Measurements from ENCODE around the gene CACNA1B. TPM values are rescaled to one million over a fixed set of nuclear protein-coding genes. Genes with fewer than 3 reads are reported as not detected.
A peak's percentile ranks its signal among the peaks of the same experiment; 100 is the strongest.

Gene CACNA1B
- total RNA-seq, 1 donor, result under 0.01 TPM

DNA sequence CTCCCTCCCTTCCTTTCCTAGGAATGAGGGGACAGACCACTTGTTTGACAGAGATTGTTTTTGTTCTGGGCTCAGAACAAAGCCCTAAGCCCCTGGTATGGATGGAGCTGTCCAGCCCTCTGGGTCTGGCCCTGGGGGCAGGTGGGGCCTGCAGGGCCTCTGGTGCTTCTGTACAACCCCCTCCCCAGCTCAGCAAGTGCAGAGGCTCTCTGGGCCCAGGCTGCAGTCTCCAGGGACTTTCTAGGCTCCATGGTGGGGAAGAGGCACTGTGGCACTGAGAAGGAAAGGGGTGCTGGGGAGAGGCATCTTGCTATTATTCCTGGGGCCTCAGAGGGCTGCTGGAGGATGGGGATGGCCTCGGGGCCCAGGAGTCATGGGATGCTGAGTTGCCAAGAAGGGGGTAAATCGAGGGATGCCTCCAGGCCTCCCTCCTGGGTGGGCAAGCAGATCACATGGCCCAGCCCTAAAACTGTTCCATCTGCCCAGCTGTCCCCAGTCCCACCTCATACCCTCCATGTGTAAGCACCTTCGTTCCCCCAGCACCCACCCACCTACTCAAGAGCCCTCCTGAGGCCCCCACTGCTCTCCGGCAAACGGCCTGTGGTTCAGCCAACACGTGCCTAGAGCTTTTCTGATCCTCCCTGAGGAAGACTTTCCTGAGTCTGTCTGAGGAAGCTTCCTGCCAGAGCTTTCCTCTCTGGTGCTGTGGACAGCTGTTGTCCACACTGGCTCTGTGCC lies 225.7 kb downstream of the CACNA1B start:
- TF ChIP-seq, protein P1, sequence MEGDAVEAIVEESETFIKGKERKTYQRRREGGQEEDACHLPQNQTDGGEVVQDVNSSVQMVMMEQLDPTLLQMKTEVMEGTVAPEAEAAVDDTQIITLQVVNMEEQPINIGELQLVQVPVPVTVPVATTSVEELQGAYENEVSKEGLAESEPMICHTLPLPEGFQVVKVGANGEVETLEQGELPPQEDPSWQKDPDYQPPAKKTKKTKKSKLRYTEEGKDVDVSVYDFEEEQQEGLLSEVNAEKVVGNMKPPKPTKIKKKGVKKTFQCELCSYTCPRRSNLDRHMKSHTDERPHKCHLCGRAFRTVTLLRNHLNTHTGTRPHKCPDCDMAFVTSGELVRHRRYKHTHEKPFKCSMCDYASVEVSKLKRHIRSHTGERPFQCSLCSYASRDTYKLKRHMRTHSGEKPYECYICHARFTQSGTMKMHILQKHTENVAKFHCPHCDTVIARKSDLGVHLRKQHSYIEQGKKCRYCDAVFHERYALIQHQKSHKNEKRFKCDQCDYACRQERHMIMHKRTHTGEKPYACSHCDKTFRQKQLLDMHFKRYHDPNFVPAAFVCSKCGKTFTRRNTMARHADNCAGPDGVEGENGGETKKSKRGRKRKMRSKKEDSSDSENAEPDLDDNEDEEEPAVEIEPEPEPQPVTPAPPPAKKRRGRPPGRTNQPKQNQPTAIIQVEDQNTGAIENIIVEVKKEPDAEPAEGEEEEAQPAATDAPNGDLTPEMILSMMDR (IDR thresholded peaks at IDR 0.05; ENCODE audit: extremely low read depth, low read depth, low read length), result no peak
- H2AFZ ChIP-seq (ENCODE audit: low read length), result no peak overlapping the region
- H4K20me1 ChIP-seq (ENCODE audit: insufficient read depth, low read length), result no peaks in the 10 kb centered on the region
- H3K4me1 ChIP-seq (ENCODE audit: insufficient read depth, low read length), result no peaks in the 10 kb centered on the region
- no peaks in the 10 kb centered on the region for H3K36me3 ChIP-seq (ENCODE audit: insufficient read depth, low read length)
- H3K4me3 ChIP-seq (ENCODE audit: insufficient read depth, low read length), result no peak overlapping the region
- H3K9me3 ChIP-seq (ENCODE audit: low read depth, low read length), result no peaks in the 10 kb centered on the region
- DNase-seq (ENCODE audit: insufficient read length, low spot score, missing footprints), result peak; percentile 61
- no peaks in the 10 kb centered on the region for H3K27me3 ChIP-seq (ENCODE audit: insufficient read depth, low read length)
- no peak overlapping the region for H3K27ac ChIP-seq (ENCODE audit: low read depth, low read length)
- no peak overlapping the region for H3K4me2 ChIP-seq (ENCODE audit: insufficient read depth, low read length)
- H3K79me2 ChIP-seq (ENCODE audit: insufficient read depth, low read length), result no peaks in the 10 kb centered on the region

DNA sequence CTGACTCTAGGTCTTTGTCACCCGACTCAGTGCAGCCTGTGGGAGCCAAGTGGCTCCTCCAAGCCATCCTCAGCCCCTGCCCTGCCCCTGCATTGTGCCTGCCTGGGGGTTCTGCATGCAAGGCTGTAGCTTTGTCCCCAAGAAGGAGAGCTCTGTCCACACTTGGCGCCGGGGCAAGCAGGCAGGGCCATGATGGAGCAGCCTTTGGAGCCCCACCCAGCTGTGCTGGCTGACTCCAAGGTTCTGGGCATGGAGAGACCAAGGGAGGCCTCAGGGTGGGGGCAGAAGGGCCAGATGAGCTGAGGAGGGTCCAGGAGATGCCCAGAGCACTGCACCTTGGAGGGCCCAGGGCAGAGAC lies 226.2 kb downstream of the CACNA1B start:
- DNase-seq (ENCODE audit: insufficient read length, low spot score, missing footprints), result no peak
- TF ChIP-seq, protein P1 (IDR thresholded peaks at IDR 0.05; ENCODE audit: extremely low read depth, low read depth, low read length), result no peak
- no peak overlapping the region for H3K27ac ChIP-seq (ENCODE audit: low read depth, low read length)
- H2AFZ ChIP-seq (ENCODE audit: low read length), result no peak overlapping the region
- no peaks in the 10 kb centered on the region for H3K36me3 ChIP-seq (ENCODE audit: insufficient read depth, low read length)
- no peaks in the 10 kb centered on the region for H3K9me3 ChIP-seq (ENCODE audit: low read depth, low read length)
- H4K20me1 ChIP-seq (ENCODE audit: insufficient read depth, low read length), result no peaks in the 10 kb centered on the region
- no peaks in the 10 kb centered on the region for H3K4me1 ChIP-seq (ENCODE audit: insufficient read depth, low read length)
- no peak overlapping the region for H3K4me3 ChIP-seq (ENCODE audit: insufficient read depth, low read length)
- H3K79me2 ChIP-seq (ENCODE audit: insufficient read depth, low read length), result no peaks in the 10 kb centered on the region
- no peak overlapping the region for H3K4me2 ChIP-seq (ENCODE audit: insufficient read depth, low read length)
- no peaks in the 10 kb centered on the region for H3K27me3 ChIP-seq (ENCODE audit: insufficient read depth, low read length)

DNA sequence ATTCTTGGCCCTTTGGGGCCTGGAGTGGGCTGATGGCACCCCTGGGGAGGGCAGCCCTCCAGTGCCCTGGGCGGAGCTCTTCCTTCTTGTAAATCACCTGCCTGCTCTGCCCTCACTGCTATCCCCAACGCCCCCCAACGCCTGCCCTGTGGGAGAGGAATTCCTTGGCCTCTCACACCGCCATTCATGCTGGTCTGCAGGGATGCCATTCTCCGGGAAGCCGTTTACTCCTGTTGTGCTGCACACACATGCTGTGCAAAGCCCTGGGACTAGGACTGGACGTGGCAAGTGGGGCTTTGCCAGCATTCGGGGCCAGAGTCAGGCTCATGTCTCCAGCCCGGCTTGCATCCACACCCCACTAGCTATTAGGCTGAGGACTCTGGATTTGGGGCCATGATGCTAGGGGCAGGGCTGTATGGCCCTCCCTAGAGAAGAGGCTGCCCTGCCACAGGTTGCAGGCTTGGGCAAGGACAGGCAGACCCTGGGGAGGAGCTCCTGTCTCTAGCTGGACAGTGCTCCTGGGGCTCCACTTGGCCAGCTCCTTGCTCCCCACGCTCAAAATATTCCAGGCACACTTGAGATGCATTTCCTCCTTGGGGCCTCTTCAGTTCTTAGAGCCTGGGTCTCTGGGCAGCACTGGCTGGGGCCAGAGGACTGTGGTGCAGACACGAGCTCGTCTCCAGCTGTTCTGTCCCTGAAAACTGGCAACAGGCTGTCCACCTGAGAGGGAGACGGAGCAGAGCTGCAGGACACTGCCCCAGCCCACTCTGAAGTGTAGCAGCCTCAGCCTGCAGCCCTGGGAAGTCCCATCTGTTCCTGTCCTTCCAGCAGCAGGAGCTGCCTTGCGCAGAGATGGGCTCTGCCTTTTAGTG lies 226.9 kb downstream of the CACNA1B start:
- Histone ChIP-seq H3K27ac (ENCODE audit: low read depth, low read length) (no peak overlapping the region), H2AFZ (ENCODE audit: low read length) (no peak overlapping the region), H3K4me3 (ENCODE audit: insufficient read depth, low read length) (no peak overlapping the region), H3K4me1 (ENCODE audit: insufficient read depth, low read length) (no peaks in the 10 kb centered on the region), H3K4me2 (ENCODE audit: insufficient read depth, low read length) (no peak overlapping the region), H3K36me3 (ENCODE audit: insufficient read depth, low read length) (no peaks in the 10 kb centered on the region), H3K27me3 (ENCODE audit: insufficient read depth, low read length) (no peaks in the 10 kb centered on the region), H4K20me1 (ENCODE audit: insufficient read depth, low read length) (no peaks in the 10 kb centered on the region), H3K79me2 (ENCODE audit: insufficient read depth, low read length) (no peaks in the 10 kb centered on the region), H3K9me3 (ENCODE audit: low read depth, low read length) (no peaks in the 10 kb centered on the region)
- DNase-seq (ENCODE audit: insufficient read length, low spot score, missing footprints), result peak; percentile 68
- TF ChIP-seq, protein P1 (IDR thresholded peaks at IDR 0.05; ENCODE audit: extremely low read depth, low read depth, low read length), result no peak

DNA sequence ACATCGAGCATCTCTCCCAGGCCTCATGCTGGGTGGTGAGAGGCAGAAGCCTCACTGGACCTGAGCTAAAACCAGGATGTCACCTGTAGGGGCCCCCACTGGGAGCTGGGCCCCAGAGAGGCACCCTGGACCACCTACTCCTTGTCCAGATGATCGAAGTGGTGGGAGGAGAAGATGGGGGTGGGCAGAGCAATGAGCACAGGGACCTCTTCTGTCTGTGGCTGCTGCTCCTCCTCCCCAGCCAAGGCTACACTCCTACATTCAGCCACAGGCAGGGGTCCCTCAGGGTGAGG lies 227.5 kb downstream of the CACNA1B start:
- no peaks in the 10 kb centered on the region for H3K36me3 ChIP-seq (ENCODE audit: insufficient read depth, low read length)
- H3K4me2 ChIP-seq (ENCODE audit: insufficient read depth, low read length), result no peak overlapping the region
- H3K27ac ChIP-seq (ENCODE audit: low read depth, low read length), result no peak overlapping the region
- no peak overlapping the region for H2AFZ ChIP-seq (ENCODE audit: low read length)
- no peak for DNase-seq (ENCODE audit: insufficient read length, low spot score, missing footprints)
- no peaks in the 10 kb centered on the region for H3K4me1 ChIP-seq (ENCODE audit: insufficient read depth, low read length)
- TF ChIP-seq, protein P1 (IDR thresholded peaks at IDR 0.05; ENCODE audit: extremely low read depth, low read depth, low read length), result no peak
- H3K4me3 ChIP-seq (ENCODE audit: insufficient read depth, low read length), result no peak overlapping the region
- no peaks in the 10 kb centered on the region for H4K20me1 ChIP-seq (ENCODE audit: insufficient read depth, low read length)
- H3K79me2 ChIP-seq (ENCODE audit: insufficient read depth, low read length), result no peaks in the 10 kb centered on the region
- no peaks in the 10 kb centered on the region for H3K27me3 ChIP-seq (ENCODE audit: insufficient read depth, low read length)
- no peaks in the 10 kb centered on the region for H3K9me3 ChIP-seq (ENCODE audit: low read depth, low read length)
